Activated T-cell treated with anti-CD3 and anti-CD28 coated beads, Interleukin-2, amount 50 U/mL, for 4 hours (primary cell): ENCODE data around the gene PAPPA2. TPM values are rescaled to one million over a fixed set of nuclear protein-coding genes. Genes with fewer than 3 reads are reported as not detected.

ENCODE experiments used
- ATAC-seq, 2 donors: fragments of 200-7000 bp; cut with Tn5 transposase; one replicate each; pipeline ENCODE4 v1.10.0; 2021
- DNase-seq: peaks from one replicate; pipeline ENCODE4 v3.0.0-alpha.2; 2020
- H3K27me3 Mint-ChIP-seq: one replicate; pipeline ENCODE4 v1.8.0; 2021; ENCODE audit warnings: low read depth, mixed read lengths
- H3K36me3 Mint-ChIP-seq: one replicate; pipeline ENCODE4 v1.8.0; 2022; ENCODE audit warnings: mixed read lengths; ENCODE audit not compliant: insufficient read depth
- H3K4me1 Mint-ChIP-seq: one replicate; pipeline ENCODE4 v1.8.0; 2021; ENCODE audit warnings: low read depth, mixed read lengths
- H3K4me3 Mint-ChIP-seq: one replicate; pipeline ENCODE4 v1.8.0; 2021; ENCODE audit warnings: mild to moderate bottlenecking, moderate library complexity, mixed read lengths
- H3K9me3 Mint-ChIP-seq: one replicate; pipeline ENCODE4 v1.8.0; 2021; ENCODE audit warnings: mixed read lengths
- total RNA-seq, 3 donors: library from RNA; stranded (reverse); gene quantifications; one replicate each; pipeline ENCODE4 v1.2.1, GENCODE V29; 2021

PAPPA2 gene
- total RNA-seq, 3 donors from 2014 or later: 0.05 TPM; not detected in 2

DNA sequence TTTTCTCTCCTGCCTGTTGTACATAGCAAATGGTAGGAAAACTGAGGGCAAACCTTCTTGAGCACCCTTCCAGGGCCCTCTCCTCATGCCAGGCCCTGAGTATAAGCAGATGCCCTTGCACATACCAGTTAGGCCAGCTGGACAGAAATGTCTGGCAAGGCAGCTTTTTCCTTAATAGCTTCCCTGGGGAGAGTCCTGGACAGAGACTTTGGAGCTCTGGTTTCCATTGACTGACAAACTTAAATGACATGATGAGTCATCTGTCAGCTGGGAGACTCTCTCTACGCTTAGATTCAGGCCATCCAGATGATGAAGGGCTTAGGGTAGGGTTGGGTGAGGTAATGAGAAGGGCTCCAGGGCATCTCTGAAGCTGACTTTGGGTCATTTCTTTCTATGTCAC lies 384.1 kb downstream of the PAPPA2 start:
- Mint-ChIP-seq H3K27me3 (peaks cover 5% of the 10 kb centered on the region), H3K4me1 (no peaks in the 10 kb centered on the region), H3K4me3 (no peak overlapping the region), H3K9me3 (no peaks in the 10 kb centered on the region), H3K36me3 (no peaks in the 10 kb centered on the region)
- DNase-seq (no peak), ATAC-seq (no peak)

DNA sequence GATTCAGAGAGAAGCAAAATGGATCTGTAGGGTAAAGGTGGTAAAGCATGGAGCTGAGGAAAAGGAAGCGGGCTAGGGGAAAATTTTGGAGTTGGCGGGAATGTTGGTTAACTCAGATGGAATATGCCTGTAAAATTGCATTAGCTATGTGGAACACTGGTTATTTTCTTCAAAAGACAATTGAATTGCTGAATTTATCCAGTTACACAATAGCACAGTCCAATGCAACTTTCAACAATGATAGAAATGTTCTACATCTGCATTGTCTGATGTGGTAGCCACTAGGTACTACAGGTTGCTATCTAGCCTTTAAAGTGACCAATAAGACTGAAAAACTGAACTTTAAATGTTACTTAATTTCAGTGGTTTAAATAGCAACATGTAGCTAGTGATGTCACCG lies 386.3 kb downstream of the PAPPA2 start:
- Mint-ChIP-seq H3K4me3 (no peak overlapping the region), H3K9me3 (no peaks in the 10 kb centered on the region), H3K4me1 (no peaks in the 10 kb centered on the region), H3K36me3 (no peaks in the 10 kb centered on the region), H3K27me3 (peaks cover 5% of the 10 kb centered on the region)
- ATAC-seq: no peak
- DNase-seq: no peak

DNA sequence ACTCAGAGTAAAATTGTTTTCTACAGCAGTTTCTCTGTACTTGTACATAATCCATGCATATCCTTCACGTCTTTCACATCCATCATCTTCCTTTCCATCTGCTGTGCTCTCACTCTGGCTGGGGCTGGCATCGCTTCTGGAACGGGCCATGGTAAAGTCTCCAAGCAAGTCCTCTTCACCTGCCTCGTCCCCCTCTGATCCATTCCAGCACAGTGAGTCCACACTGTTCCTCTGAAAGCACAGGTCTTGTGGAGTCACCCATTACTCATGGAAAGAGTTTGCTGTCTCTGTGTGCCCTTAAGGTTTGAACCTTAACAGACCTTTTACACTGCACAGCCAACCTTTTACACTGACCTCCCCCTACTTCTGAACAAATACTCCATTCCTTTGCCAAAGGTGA lies 387.9 kb downstream of the PAPPA2 start:
- no peak for DNase-seq

DNA sequence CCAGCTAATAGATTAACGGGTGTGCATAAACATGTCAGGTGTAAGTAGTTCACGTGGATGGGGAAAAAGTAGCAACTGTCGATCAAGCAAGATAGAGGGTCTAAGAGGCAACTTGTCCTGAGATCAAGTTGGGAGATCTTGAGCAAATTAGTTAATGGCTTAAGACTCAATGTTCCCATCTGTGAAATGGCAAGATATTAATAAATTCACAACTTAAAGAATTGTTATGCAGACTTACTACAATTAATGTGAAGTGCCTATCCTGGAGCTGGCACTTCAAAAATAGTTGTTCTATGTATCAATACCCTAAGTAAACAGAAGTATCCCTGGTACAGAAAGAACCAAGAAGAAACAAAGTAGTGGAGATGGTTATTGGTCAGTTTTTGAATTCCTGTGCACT lies 389.1 kb downstream of the PAPPA2 start:
- DNase-seq (no peak), ATAC-seq (no peak)
- Mint-ChIP-seq H3K36me3 (no peaks in the 10 kb centered on the region), H3K4me3 (no peak overlapping the region), H3K27me3 (no peaks in the 10 kb centered on the region), H3K4me1 (no peaks in the 10 kb centered on the region), H3K9me3 (no peaks in the 10 kb centered on the region)

More for the DNA sequence above, 387.9 kb downstream of the PAPPA2 start:
- Mint-ChIP-seq H3K9me3 (no peaks in the 10 kb centered on the region), H3K36me3 (no peaks in the 10 kb centered on the region), H3K27me3 (peaks cover 2% of the 10 kb centered on the region), H3K4me3 (no peak overlapping the region), H3K4me1 (no peaks in the 10 kb centered on the region)
- no peak for ATAC-seq

DNA sequence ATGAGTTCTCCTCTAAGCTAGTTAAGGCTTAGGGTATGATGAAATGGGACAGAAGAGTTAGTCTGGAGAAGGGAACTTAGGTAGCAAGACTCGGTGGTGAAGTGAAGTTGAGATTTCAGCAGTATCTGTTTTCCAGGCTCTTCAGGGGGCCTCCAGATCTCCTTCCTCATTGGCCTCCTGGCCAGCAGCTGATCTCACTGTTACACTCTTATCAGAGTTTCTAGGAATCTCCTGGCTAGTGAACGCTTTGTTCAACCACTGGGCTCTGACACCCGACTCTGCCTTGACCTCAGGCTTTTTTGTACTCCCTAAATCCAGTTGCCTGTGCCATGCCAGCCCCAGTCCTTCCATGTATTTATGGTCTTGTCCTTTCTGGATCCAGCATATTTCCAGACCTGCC lies 390.5 kb downstream of the PAPPA2 start:
- no peaks in the 10 kb centered on the region for H3K4me1 Mint-ChIP-seq
- DNase-seq (no peak), ATAC-seq (no peak)
- H3K4me3 Mint-ChIP-seq: no peak overlapping the region
- H3K36me3 Mint-ChIP-seq: no peaks in the 10 kb centered on the region
- H3K27me3 Mint-ChIP-seq: no peaks in the 10 kb centered on the region
- H3K9me3 Mint-ChIP-seq: no peaks in the 10 kb centered on the region

DNA sequence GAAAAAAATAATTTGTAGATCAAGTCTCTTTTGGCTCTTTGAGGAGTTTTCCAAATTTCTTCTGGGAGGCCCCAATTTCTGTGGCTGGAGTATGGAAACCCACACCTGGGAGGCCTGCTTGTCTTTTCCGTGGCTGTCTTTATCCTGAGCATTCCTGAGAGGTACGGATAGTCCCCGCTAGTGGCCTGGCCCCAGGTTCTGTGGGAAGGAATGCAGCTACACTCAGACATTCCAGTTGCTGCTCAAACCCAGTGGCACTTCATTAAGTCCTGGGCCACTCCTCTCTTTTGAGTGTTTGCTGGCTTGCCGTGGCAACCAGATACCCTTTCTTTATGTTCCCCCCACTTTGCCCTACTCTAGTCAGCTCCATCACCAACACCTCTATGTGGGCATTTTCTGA lies 391.1 kb downstream of the PAPPA2 start:
- no peaks in the 10 kb centered on the region for H3K9me3 Mint-ChIP-seq
- ATAC-seq (no peak), DNase-seq (no peak)
- no peaks in the 10 kb centered on the region for H3K27me3 Mint-ChIP-seq
- H3K4me3 Mint-ChIP-seq: no peak overlapping the region
- no peaks in the 10 kb centered on the region for H3K4me1 Mint-ChIP-seq
- no peaks in the 10 kb centered on the region for H3K36me3 Mint-ChIP-seq

DNA sequence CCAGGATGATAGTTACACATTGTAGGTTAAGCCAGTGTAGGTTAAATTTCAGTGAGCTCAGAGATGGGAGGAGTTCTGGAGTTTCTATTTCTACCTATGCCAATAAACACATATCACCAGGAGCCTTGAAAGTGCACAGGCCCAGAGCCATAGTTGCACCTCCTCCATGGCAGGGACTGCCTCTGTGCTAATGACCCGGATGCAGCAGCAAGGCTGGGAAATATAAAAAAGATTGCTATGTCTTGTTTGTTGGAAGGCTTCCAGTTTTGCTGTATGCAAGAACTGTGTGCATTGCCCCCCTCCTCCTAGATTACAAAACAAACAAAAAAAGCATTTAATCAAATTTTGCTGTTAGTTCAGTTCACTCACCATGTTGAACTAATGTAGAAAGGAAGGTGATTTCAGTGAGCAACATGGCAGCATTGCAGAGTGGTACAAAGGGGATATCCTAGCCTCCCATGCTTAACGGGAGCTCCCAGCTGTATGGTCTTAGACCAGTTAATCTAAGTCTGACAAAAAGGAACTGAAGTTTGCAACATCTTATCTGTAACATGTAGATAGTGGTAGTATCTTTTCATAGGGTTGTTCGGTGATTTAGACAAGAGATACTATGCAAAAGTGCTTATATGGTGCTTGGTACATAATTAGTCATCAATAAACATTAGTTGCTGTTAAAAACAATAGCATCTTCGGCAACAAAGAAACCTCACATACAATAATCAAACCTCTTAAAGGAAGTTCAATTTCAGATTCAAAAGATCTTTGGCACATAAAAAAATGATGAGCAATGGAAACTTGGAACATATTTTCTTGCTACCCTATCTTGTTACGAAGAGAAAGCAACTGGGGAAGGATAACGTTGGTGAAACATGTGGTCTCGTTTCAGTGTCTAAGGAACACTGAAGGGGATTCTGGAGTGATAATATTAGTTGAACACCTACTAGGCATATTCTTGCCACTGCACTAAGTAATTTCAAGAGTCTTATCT lies 392.1 kb downstream of the PAPPA2 start:
- Mint-ChIP-seq H3K9me3 (no peaks in the 10 kb centered on the region), H3K36me3 (no peaks in the 10 kb centered on the region), H3K4me3 (no peak overlapping the region), H3K4me1 (no peaks in the 10 kb centered on the region), H3K27me3 (no peaks in the 10 kb centered on the region)
- no peak for DNase-seq
- no peak for ATAC-seq

DNA sequence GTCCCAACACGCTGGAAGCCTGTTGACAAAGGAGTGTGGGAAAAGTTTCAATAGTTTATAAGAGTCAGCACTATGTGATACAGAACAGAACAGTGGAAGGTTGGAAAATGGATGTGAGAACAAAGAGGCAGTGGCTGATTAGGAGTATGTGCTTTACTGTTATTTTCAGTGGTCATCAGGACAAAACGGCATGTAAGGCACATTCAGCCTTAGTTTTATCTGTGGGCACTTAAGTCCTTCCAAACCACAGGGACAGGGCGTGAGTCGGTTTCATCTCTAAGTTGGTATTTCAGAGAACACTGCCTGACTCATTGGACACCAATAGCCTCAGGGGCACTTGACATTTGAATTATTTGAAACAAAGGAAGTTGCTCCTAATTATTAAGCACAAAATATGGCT lies 394.7 kb downstream of the PAPPA2 start:
- H3K4me3 Mint-ChIP-seq: no peak overlapping the region
- H3K9me3 Mint-ChIP-seq: no peaks in the 10 kb centered on the region
- ATAC-seq (no peak), DNase-seq (no peak)
- H3K27me3 Mint-ChIP-seq: no peaks in the 10 kb centered on the region
- no peaks in the 10 kb centered on the region for H3K4me1 Mint-ChIP-seq
- no peaks in the 10 kb centered on the region for H3K36me3 Mint-ChIP-seq

DNA sequence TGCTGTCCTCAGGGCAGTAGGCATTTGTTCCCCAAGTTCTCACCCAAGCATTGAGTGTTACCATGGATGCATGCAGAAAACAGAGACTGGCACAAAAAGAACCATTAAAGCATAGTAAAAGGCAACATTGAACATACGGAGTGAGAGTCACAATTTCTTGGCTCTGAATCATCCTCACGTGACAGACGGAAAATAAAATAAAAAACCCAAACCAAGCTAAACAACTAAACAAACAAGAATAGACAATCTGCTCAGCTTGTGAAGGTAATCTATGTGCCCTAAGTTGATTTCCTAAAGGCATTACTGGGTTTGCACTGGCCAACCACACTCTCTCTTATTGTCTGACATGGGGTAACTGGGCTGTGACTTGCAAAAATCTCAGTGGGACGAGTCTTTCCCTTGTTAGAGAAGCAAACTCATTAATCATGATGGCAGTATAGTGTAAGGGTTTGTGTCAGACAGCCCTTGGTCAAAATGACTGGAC lies 395.5 kb downstream of the PAPPA2 start:
- Mint-ChIP-seq H3K27me3 (no peaks in the 10 kb centered on the region), H3K4me1 (no peaks in the 10 kb centered on the region), H3K36me3 (no peaks in the 10 kb centered on the region), H3K4me3 (no peak overlapping the region), H3K9me3 (no peaks in the 10 kb centered on the region)
- no peak for DNase-seq
- no peak for ATAC-seq

DNA sequence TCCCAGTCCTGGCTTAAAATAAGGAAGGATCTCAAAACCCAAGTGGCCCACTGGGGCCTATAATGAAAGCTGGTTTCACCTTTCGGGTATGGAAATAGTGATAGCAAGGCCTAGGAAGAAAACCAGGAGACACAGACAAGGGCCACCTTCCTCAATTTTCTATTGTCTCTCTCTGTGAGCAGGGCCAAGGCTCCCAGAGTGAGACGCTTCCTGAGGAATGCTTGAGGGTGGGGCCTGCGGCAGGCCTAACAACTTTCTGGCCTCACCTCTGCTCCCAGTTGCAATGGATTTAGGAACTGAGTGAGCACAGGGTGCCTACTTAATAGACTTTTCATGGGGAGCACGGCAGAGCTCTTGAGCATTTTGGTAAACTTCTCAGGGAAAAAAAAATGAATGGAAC lies 400.6 kb downstream of the PAPPA2 start:
- peaks cover 3% of the 10 kb centered on the region for H3K27me3 Mint-ChIP-seq
- DNase-seq: no peak
- no peaks in the 10 kb centered on the region for H3K9me3 Mint-ChIP-seq

DNA sequence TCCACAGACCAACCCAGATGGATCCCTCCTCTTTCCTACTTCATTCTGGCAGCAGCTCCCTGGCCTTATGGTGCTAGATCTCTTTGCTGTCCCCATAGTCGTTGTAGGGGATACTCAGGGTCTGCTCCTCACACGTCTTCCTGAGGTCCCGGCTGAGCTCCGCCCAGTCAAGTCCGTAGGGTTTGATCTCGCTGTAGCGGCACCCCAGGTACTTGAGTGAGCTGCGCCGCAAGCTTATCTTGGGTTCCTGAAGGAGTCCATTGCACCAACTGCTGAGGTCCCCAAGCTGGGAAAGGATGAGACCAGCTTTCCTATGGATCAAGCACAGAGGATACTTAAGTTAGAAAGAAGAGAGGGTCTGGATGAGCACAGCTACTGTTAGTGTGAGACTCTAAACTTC lies 401.2 kb downstream of the PAPPA2 start:
- DNase-seq (no peak), ATAC-seq (no peak)
- Mint-ChIP-seq H3K9me3 (no peaks in the 10 kb centered on the region), H3K4me3 (no peak overlapping the region), H3K36me3 (no peaks in the 10 kb centered on the region), H3K27me3 (peaks cover 3% of the 10 kb centered on the region), H3K4me1 (no peaks in the 10 kb centered on the region)

More for the DNA sequence above, 400.6 kb downstream of the PAPPA2 start:
- ATAC-seq: no peak
- Mint-ChIP-seq H3K36me3 (no peaks in the 10 kb centered on the region), H3K4me1 (no peaks in the 10 kb centered on the region), H3K4me3 (no peak overlapping the region)

DNA sequence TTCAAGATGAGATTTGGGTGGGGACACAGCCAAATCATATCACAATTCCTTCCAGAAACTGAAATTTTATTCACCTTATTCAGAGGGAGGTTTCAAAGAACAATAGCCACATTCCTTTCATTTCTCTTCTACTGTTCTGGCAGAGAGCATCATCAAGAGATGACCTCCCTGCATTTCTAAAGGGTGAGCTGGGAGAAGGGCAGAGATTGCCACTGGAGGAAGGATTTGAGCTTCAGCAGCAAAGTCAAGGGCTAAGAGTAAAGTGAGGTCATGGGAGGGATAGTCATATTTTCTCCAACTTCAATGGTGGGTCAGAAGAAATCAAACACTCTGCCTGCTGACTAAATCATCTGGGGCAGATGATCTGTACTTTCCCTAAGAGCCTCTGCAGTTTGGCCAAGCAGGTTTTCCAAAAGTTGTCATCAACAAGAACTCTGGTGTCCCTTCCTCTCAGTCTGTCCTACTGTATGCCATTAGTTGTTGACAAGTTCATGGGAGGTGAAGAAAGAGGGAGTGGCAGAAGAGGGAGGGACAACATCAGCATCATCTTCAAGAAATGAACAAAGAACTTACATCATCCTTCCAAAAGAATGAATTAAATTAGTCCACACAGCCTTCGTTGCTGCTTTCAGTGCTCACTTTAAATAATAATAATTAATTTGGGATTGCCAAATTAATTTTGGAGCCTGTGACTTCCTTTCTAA lies 403.2 kb downstream of the PAPPA2 start:
- Mint-ChIP-seq H3K4me1 (no peaks in the 10 kb centered on the region), H3K4me3 (no peak overlapping the region), H3K27me3 (peaks cover 3% of the 10 kb centered on the region), H3K9me3 (no peaks in the 10 kb centered on the region), H3K36me3 (no peaks in the 10 kb centered on the region)
- ATAC-seq (no peak), DNase-seq (no peak)

DNA sequence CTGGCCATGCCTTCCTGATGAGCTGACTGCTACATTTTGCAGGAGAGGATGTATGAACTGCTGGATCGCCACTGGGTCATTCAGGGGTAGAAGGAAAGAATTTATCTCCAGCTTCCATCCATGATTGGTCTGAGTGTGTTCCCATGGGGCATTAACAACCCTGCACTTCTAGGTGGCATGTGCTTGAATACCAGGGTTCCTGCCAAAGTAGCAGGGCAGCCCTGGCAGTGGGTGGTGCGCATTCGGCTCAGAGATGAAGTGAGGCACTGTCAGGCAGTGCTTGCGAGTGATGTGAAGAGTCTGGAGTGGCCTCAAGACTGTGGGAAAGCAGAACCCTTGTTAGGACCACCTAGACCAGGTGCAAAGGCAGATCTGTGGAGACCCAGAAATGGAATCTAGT lies 406.6 kb downstream of the PAPPA2 start:
- Mint-ChIP-seq H3K4me1 (no peaks in the 10 kb centered on the region), H3K4me3 (no peak overlapping the region)

DNA sequence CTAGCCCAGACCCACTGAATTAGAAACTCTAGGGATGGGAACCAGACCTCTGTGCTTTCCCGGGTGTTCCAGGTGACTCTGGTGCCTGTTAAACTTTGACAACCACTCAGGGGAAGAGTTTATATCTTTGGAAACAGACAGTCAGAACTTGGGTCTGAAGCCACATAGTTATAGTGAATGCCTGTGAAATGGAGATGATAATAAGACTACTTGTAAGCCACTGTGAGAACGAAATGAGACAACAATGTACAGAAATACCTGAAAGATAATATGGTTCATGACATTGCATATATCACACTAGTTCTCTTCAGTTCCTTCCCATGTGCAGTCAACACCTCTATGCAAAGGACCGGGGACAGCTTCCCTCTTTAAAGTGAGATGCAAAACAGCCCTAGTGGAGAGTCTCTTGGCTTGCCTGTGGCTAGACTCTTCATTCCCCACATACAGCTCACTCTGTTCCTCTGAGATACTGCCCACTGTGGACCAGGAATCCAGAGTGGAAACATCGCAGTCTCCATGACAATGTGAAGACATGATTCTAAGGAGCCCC lies 414.1 kb downstream of the PAPPA2 start:
- peaks cover 3% of the 10 kb centered on the region for H3K9me3 Mint-ChIP-seq

More for the DNA sequence above, 406.6 kb downstream of the PAPPA2 start:
- H3K9me3 Mint-ChIP-seq: peaks cover 3% of the 10 kb centered on the region
- DNase-seq (no peak), ATAC-seq (no peak)
- H3K36me3 Mint-ChIP-seq: no peaks in the 10 kb centered on the region
- H3K27me3 Mint-ChIP-seq: peaks cover 5% of the 10 kb centered on the region

More for the DNA sequence above, 414.1 kb downstream of the PAPPA2 start:
- DNase-seq (no peak), ATAC-seq (no peak)
- Mint-ChIP-seq H3K36me3 (no peaks in the 10 kb centered on the region), H3K4me3 (no peak overlapping the region), H3K4me1 (no peaks in the 10 kb centered on the region), H3K27me3 (peaks cover 6% of the 10 kb centered on the region)
